Measurements from ENCODE around the gene RNU6-9. TPM values are rescaled to one million over a fixed set of nuclear protein-coding genes. Genes with fewer than 3 reads are reported as not detected.

Gene RNU6-9
- total RNA-seq, 1 donor from 2014 or later, result not detected

DNA sequence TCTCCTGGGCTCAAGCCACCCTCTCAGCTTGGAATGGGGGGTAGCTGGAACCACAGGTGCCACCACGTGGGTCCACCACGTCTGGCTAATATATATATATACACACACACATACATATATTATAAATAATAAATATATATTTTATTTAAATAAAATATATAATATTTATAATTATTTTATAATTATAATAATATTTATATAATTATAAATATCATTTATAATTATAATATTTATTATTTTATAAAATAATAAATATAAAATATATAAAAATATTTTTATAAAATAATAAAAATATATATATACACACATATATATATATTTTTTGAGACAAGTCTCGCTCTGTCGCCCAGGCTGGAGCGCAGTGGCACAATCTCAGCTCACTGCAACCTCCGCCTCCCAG, 38.7 kb upstream of the RNU6-9 start:
- intact Hi-C loops (cut with DNase I), result no loop called here
- Histone ChIP-seq H3K27ac (no peak overlapping the region), H3K4me1 (peaks cover 28% of the 10 kb centered on the region), H3K4me3 (no peak overlapping the region), H3K36me3 (no peaks in the 10 kb centered on the region), H3K9me3 (no peaks in the 10 kb centered on the region), H3K27me3 (ENCODE audit: low read depth) (peaks cover 15% of the 10 kb centered on the region)
- TF ChIP-seq, protein P1, sequence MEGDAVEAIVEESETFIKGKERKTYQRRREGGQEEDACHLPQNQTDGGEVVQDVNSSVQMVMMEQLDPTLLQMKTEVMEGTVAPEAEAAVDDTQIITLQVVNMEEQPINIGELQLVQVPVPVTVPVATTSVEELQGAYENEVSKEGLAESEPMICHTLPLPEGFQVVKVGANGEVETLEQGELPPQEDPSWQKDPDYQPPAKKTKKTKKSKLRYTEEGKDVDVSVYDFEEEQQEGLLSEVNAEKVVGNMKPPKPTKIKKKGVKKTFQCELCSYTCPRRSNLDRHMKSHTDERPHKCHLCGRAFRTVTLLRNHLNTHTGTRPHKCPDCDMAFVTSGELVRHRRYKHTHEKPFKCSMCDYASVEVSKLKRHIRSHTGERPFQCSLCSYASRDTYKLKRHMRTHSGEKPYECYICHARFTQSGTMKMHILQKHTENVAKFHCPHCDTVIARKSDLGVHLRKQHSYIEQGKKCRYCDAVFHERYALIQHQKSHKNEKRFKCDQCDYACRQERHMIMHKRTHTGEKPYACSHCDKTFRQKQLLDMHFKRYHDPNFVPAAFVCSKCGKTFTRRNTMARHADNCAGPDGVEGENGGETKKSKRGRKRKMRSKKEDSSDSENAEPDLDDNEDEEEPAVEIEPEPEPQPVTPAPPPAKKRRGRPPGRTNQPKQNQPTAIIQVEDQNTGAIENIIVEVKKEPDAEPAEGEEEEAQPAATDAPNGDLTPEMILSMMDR (IDR thresholded peaks at IDR 0.05), result no peak
- no peak for ATAC-seq
- no peak for DNase-seq

DNA sequence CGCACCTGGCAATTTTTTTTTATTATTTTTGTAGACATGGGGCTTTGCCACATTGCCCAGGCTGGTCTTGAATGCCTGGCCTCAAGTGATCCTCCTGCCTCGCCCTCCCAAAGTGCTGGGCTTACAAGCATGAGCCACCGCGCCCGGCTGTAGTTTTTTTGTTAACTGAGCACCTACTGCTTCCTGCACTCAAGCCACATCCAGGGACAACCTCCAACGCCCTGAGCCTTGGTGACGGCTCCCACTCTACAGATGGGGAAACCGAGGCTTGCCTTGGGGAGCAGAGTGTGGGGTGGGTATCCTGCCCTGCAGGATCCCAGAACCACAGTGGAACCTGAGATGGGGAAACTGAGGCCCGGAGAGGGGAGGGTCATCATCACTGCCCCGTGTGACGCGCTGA, 38.1 kb upstream of the RNU6-9 start:
- Histone ChIP-seq H3K9me3 (no peaks in the 10 kb centered on the region), H3K4me3 (no peak overlapping the region), H3K27ac (no peak overlapping the region), H3K27me3 (ENCODE audit: low read depth) (peaks cover 18% of the 10 kb centered on the region), H3K4me1 (peaks cover 26% of the 10 kb centered on the region), H3K36me3 (no peaks in the 10 kb centered on the region)
- DNase-seq (no peak), ATAC-seq (no peak)
- intact Hi-C loops (cut with DNase I), result no loop called here
- TF ChIP-seq, protein P1 (IDR thresholded peaks at IDR 0.05), result no peak

DNA sequence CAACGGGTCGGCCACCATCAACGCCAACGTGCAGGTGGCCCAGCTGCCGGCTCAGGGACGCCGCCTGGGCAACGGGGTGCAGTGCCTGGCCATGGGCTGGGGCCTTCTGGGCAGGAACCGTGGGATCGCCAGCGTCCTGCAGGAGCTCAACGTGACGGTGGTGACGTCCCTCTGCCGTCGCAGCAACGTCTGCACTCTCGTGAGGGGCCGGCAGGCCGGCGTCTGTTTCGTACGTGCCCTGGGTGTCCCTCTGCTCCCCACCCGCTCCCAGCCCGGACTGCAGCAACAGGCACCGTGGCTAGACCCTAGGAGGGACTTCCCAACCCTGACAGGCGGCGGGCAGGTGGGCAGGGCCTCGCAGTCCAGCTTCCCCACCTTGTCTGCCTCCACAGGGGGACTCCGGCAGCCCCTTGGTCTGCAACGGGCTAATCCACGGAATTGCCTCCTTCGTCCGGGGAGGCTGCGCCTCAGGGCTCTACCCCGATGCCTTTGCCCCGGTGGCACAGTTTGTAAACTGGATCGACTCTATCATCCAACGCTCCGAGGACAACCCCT, 37.6 kb upstream of the RNU6-9 start:
- TF ChIP-seq, protein P1 (IDR thresholded peaks at IDR 0.05), result no peak
- Histone ChIP-seq H3K9me3 (no peaks in the 10 kb centered on the region), H3K4me1 (peaks cover 21% of the 10 kb centered on the region), H3K27me3 (ENCODE audit: low read depth) (peaks cover 23% of the 10 kb centered on the region), H3K4me3 (no peak overlapping the region), H3K27ac (no peak overlapping the region), H3K36me3 (no peaks in the 10 kb centered on the region)
- intact Hi-C loops (cut with DNase I), result no loop called here
- no peak for DNase-seq
- ATAC-seq, result no peak

DNA sequence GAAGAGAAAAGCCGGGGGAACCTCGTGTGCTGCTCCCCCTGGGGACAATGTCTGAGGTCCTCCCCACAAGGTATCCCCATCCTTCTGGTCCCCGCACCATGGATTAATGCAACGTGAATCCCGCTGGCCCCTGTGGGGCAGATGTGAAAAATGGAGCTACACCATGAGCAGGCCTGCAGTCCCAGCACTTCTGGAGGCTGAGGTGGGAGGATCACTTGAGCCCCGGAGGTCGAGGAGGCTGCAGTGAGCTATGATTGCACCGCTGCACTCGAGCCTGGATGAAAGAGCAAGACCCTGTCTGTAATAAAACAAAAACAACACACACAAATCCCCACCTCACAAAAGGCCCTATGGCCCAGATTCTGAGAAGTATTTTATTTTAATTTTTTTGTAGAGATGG, 35.0 kb upstream of the RNU6-9 start:
- Histone ChIP-seq H3K4me3 (no peak overlapping the region), H3K27me3 (ENCODE audit: low read depth) (peaks cover 11% of the 10 kb centered on the region), H3K4me1 (peaks cover 15% of the 10 kb centered on the region), H3K36me3 (no peaks in the 10 kb centered on the region), H3K27ac (peak overlapping the region; percentile 71), H3K9me3 (no peaks in the 10 kb centered on the region)
- DNase-seq (no peak), ATAC-seq (no peak)
- intact Hi-C loops (cut with DNase I), result no loop called here
- TF ChIP-seq, protein P1 (IDR thresholded peaks at IDR 0.05), result no peak

DNA sequence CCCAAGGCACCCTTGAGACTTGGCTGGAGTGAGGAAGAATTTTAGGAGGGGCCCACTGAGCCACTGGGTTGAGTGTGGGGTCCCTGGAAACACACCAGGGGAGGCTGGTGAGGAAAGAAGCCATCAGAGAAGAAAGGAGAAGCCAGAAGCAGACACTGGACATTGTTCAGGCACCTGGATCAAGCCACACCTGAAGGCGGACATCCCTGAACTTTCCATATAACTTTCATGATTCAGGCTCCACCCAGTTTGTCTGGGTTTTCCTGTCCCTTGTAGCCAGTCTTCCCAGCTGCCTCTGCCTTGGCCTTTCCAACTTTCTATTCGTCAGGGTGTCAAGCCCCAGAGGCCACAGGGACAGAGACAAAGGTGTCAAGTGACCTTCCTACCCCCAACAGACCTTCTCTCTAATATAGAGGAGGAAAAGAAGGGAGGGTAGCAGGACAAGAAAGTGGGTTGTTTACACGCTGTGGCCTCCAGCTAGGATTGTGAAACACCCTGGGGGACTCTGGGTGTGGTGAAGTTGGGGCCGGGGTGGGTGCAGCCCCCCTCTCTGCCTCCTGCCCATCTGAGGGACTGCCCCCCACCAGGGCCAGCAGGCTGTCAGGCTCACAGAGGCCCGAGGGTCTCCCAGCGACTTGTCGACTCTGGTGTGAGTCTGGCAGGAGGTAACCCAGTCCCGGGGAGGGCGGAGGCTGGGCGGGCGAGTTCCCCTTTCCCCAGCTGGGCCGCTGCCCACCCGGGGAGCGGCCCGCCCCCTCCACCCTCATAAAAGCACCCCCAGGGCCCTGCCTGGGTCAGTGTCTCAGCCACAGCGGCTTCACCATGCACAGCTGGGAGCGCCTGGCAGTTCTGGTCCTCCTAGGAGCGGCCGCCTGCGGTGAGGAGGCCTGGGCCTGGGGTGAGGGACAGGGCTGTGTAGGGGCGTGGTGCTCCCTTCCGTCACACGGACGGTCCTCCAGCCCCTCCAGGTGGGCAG, 34.1 kb upstream of the RNU6-9 start, which contains the start of gene CFD:
TSS of gene CFD (plus strand) at position 797 of the 976 bp plus-strand sequence. CDS start at position 823, 26 bp downstream.
- intact Hi-C loops (cut with DNase I), result no loop called here
- TF ChIP-seq, protein P1 (IDR thresholded peaks at IDR 0.05), result no peak
- peak within 1 kb of the TSS; percentile 61 for H3K4me3 ChIP-seq
- ATAC-seq (peak; percentile 9 to 53), DNase-seq (peak; percentile 82)
- H3K36me3 ChIP-seq, result no peaks in the 10 kb centered on the region
- H3K27me3 ChIP-seq (ENCODE audit: low read depth), result peaks cover 9% of the 10 kb centered on the region
- peak within 1 kb of the TSS; percentile 71 for H3K27ac ChIP-seq
- peaks cover 21% of the 10 kb centered on the region for H3K4me1 ChIP-seq
- no peaks in the 10 kb centered on the region for H3K9me3 ChIP-seq

Measured in lower lobe of right lung (tissue), 2 donors.